Common myeloid progenitor, CD34-positive (primary cell): ENCODE data around the gene ASPN.
"Not testable (repeated sequence)": the region's sequence is repeated elsewhere in the genome, so short reads cannot be mapped to it uniquely, and the experiment has no call there.

ENCODE experiments used
- CTCF ChIA-PET: fragments of 350-600 bp; sonication (Branson Sonifier 250); formaldehyde crosslinking; loops from one replicate; lab custom pipeline; 2021; ENCODE audit warnings: antibody characterized with exemption; lab: Charles Lee
- POLR2A ChIA-PET: fragments of 350-600 bp; sonication (Branson Sonifier 250); formaldehyde crosslinking; loops from one replicate; lab custom pipeline; 2021; ENCODE audit warnings: antibody characterized with exemption; lab: Charles Lee
- DNase-seq, 3 donors: peaks; one replicate each; pipeline versions ENCODE4 v3.0.0 to v3.0.0-alpha.2; 2013
- H3K27ac ChIP-seq, 2 experiments: 1 replicate in 1 of 2; 2 replicates in 1 of 2; pipeline ENCODE4 v1.7.0; 2013; ENCODE audit warnings: inconsistent platforms in 2 of 2, low read length in 2 of 2, mild to moderate bottlenecking in 2 of 2, low read depth in 1 of 2, moderate library complexity in 1 of 2; ENCODE audit not compliant: severe bottlenecking in 2 of 2, insufficient read depth in 1 of 2, poor library complexity in 1 of 2
- H3K27me3 ChIP-seq, 5 experiments: replicated peaks in 2 of 5; 1 replicate in 3 of 5; 2 replicates in 2 of 5; pipeline versions ENCODE4 v1.6.1 to v1.7.0; 2013; ENCODE audit warnings: low read length in 4 of 5, mild to moderate bottlenecking in 2 of 5, moderate library complexity in 2 of 5, inconsistent platforms in 1 of 5; ENCODE audit not compliant: insufficient read depth in 5 of 5, control insufficient read depth in 4 of 5
- H3K36me3 ChIP-seq, 4 experiments: 1 replicate in 2 of 4; 2 replicates in 2 of 4; pipeline versions ENCODE4 v1.6.1 to v1.7.0; 2013; ENCODE audit warnings: low read length in 3 of 4, control low read depth in 1 of 4, mild to moderate bottlenecking in 1 of 4; ENCODE audit not compliant: control insufficient read depth in 4 of 4, insufficient read depth in 4 of 4
- H3K4me1 ChIP-seq, 4 experiments: 1 replicate in 3 of 4; 2 replicates in 1 of 4; pipeline versions ENCODE4 v1.6.1 to v1.7.1; 2013; ENCODE audit warnings: low read length in 3 of 4, mild to moderate bottlenecking in 3 of 4, control low read depth in 1 of 4, inconsistent platforms in 1 of 4, moderate library complexity in 1 of 4; ENCODE audit not compliant: control insufficient read depth in 4 of 4, insufficient read depth in 4 of 4; ENCODE audit errors: control extremely low read depth in 1 of 4
- H3K4me3 ChIP-seq, 7 experiments: 1 replicate in 4 of 7; 2 replicates in 3 of 7; pipeline versions ENCODE4 v1.5.1 to v1.7.0; 2013; ENCODE audit warnings: mild to moderate bottlenecking in 7 of 7, low read length in 6 of 7, moderate library complexity in 6 of 7, inconsistent platforms in 2 of 7, low read depth in 2 of 7, control low read depth in 1 of 7; ENCODE audit not compliant: insufficient read depth in 4 of 7, control insufficient read depth in 1 of 7; ENCODE audit errors: extremely low read depth in 1 of 7
- H3K9me3 ChIP-seq, 5 experiments: 1 replicate in 4 of 5; 2 replicates in 1 of 5; pipeline versions ENCODE4 v1.6.1 to v1.7.1; 2013; ENCODE audit warnings: low read length in 4 of 5, mild to moderate bottlenecking in 2 of 5, inconsistent platforms in 1 of 5, low read depth in 1 of 5, moderate library complexity in 1 of 5; ENCODE audit not compliant: control insufficient read depth in 4 of 5, insufficient read depth in 2 of 5; ENCODE audit errors: control extremely low read depth in 1 of 5
- WGBS: methylation state at CpG from one replicate; pipeline ENCODE4 v1.1.5; 2013; ENCODE audit not compliant: insufficient coverage; 5-methylcytosine and 5-hydroxymethylcytosine counted together

The ASPN gene

GRCh38 chr9:92424340-92424739 is 58.0 kb downstream of the ASPN start, which contains the start of gene OMD:
Gene OMD (minus strand): TSS chr9:92424471. CDS start chr9:92417558, 6,913 bp downstream.
- Histone ChIP-seq H3K27ac (no peak within 1 kb of the TSS), H3K9me3 (no peaks in the 10 kb centered on the region), H3K4me1 (no peaks in the 10 kb centered on the region), H3K4me3 (no peak within 1 kb of the TSS), H3K27me3 (no peaks in the 10 kb centered on the region), H3K36me3 (no peaks in the 10 kb centered on the region)
- no peak for DNase-seq
- no CpG with 5 or more reads among the region's 1 CpG for WGBS
- ChIA-PET CTCF (no interaction called here), POLR2A (no interaction called here)

GRCh38 chr9:92423612-92424011 is 58.7 kb downstream of the ASPN start:
- Histone ChIP-seq H3K36me3 (no peaks in the 10 kb centered on the region), H3K27me3 (no peaks in the 10 kb centered on the region), H3K4me3 (no peak overlapping the region), H3K9me3 (no peaks in the 10 kb centered on the region), H3K27ac (no peak overlapping the region), H3K4me1 (no peaks in the 10 kb centered on the region)
- ChIA-PET CTCF (no interaction called here), POLR2A (no interaction called here)
- DNase-seq, result no peak
- WGBS, result no CpG with 5 or more reads among the region's 2 CpGs

- CTCF ChIA-PET, result interaction anchor here (1.1 kb wide), 1 partner anchor 211 kb away, joined by 3 read pairs; no protein-coding TSS in a partner anchor
- H3K27me3 ChIP-seq, result no peaks in the 10 kb centered on the region
- DNase-seq, result no peak
- POLR2A ChIA-PET, result no interaction called here
- H3K4me1 ChIP-seq, result no peaks in the 10 kb centered on the region
- H3K36me3 ChIP-seq, result no peaks in the 10 kb centered on the region
- 100% methylated on average over 1 of the region's 2 CpGs for WGBS
- no peak overlapping the region for H3K4me3 ChIP-seq
- no peak overlapping the region for H3K27ac ChIP-seq
- no peaks in the 10 kb centered on the region for H3K9me3 ChIP-seq
These were observed 59.5 kb downstream of the ASPN start for GRCh38 chr9:92422611-92423338.

GRCh38 chr9:92414566-92414965 is 67.7 kb downstream of the ASPN start:
- Histone ChIP-seq H3K27me3 (no peaks in the 10 kb centered on the region), H3K4me3 (no peak overlapping the region), H3K9me3 (no peaks in the 10 kb centered on the region), H3K36me3 (no peaks in the 10 kb centered on the region), H3K4me1 (peaks cover 0 to 28% (median 6%) of the 10 kb centered on the region in 4 experiments), H3K27ac (no peak overlapping the region)
- WGBS, result no CpG with 5 or more reads among the region's 1 CpG
- CTCF ChIA-PET, result interaction anchor here (0.5 to 1.3 kb wide), 4 partner anchors 10 to 219 kb away, joined by 3 read pairs; partner anchors contain the start of gene OGN
- peak in 2 of 3 donors; percentile 21 to 41 for DNase-seq
- POLR2A ChIA-PET, result no interaction called here

- H3K4me3 ChIP-seq, DNase-seq, H3K36me3 ChIP-seq, H3K9me3 ChIP-seq, CTCF ChIA-PET, H3K27me3 ChIP-seq, POLR2A ChIA-PET, H3K27ac ChIP-seq: not testable (repeated sequence)
- peaks cover 8 to 42% (median 14%) of the 10 kb centered on the region in 4 experiments for H3K4me1 ChIP-seq
- WGBS, result 95% methylated on average over 4 of the region's 4 CpGs
These were observed 71.1 kb downstream of the ASPN start for GRCh38 chr9:92411157-92411556.

GRCh38 chr9:92408747-92409478 is 73.4 kb downstream of the ASPN start:
- Histone ChIP-seq H3K4me1 (peaks cover 17 to 48% (median 19%) of the 10 kb centered on the region in 4 experiments), H3K9me3 (no peaks in the 10 kb centered on the region), H3K27me3 (no peaks in the 10 kb centered on the region), H3K27ac (no peak overlapping the region), H3K36me3 (peaks cover 0 to 3% (median 0%) of the 10 kb centered on the region in 4 experiments), H3K4me3 (no peak overlapping the region)
- DNase-seq, result no peak
- ChIA-PET CTCF (interaction anchor here (1.3 kb wide), 1 partner anchor 30 kb away, joined by 4 read pairs; no protein-coding TSS in a partner anchor), POLR2A (no interaction called here)
- WGBS, result no CpG with 5 or more reads among the region's 2 CpGs

- Histone ChIP-seq H3K27ac (no peak overlapping the region), H3K4me3 (no peak overlapping the region), H3K27me3 (no peaks in the 10 kb centered on the region), H3K4me1 (peaks cover 17 to 48% (median 19%) of the 10 kb centered on the region in 4 experiments), H3K36me3 (peaks cover 0 to 3% (median 0%) of the 10 kb centered on the region in 4 experiments), H3K9me3 (no peaks in the 10 kb centered on the region)
- POLR2A ChIA-PET, result no interaction called here
- 100% methylated on average over 1 of the region's 2 CpGs for WGBS
- DNase-seq, result no peak
- CTCF ChIA-PET, result interaction anchor here (0.6 to 1.7 kb wide), 4 partner anchors 10 to 31 kb away, joined by 3 to 6 read pairs (median 4); no protein-coding TSS in a partner anchor
These were observed 74.5 kb downstream of the ASPN start for GRCh38 chr9:92407818-92408217.
